ENCODE measurements around the gene LRRC43.

Gene LRRC43

DNA sequence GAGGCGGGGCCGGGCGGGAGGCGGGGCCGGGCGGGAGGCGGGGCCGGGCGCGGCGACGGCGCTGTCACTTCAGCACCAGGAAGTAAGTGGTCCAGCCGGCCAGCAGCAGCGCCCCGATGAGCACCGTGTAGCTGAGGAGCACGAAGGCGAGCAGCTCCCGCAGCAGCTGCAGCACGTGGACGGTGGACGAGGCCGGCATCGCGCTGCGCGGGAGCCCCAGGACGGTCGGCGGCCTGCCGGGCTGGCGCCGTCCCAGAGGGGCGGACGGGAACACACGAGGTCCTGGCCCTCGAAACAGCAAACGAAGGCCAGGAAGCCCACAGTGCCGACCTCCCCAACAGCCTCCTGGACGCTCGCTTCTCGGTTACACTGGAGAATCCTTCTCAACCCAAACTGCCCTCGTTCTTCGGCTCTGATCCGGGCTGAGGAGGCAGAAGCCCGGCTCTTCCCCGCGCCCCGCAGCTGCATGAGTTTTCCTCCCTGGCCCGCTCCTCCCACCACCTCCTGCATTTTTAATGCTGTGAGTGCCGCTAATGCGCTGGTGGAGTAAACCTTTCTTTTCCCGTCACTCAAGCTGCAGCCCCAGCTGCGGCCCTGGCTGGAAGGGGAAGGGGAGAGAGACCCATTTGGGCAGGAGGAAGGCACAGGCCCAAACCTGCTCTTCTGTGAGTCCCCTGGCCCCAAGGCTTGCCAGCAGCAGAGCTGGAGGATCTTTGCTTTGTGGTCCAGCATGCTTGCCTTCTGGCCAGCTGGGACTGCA, 43.6 kb downstream of the LRRC43 start:
- DNase-seq = no peak

DNA sequence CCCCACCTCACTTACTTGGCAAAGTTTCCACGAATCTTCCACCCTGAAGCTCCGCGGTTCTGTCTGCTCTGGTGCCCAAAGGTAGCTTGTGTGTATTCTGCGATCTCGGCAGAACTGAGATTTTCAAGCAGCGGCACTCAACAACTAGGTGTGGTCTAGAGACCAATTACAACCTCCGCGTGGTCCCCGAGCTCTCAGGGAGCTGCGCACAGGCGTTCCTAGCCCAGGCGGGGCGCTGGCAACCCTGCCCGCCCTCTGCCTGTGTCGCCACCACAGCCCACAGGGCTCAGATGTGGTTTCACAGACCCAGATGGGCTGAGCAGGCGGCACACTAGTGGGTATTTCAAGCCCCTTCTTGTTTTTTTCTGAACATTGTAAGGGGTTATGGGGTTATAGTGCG, 44.4 kb downstream of the LRRC43 start:
- DNase-seq = no peak

DNA sequence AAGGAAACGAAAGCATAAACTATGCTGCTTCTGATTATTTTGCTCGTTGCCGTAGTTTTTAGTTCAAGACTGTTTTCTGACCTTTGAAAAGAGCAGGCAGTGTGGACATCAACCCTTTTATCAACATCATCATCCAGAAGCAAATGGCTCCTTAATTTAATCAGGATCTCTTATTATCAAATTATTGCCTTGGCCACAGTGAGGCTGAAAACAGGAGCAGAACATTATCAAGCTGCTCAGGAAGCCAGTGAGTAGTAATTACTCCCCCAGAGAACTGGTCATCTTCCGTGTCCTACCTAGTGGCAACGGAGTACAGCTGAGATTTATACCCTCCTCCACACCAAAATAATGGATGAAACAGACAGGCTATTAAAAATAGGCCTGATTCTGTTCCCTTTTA, 45.2 kb downstream of the LRRC43 start:
- DNase-seq = no peak

DNA sequence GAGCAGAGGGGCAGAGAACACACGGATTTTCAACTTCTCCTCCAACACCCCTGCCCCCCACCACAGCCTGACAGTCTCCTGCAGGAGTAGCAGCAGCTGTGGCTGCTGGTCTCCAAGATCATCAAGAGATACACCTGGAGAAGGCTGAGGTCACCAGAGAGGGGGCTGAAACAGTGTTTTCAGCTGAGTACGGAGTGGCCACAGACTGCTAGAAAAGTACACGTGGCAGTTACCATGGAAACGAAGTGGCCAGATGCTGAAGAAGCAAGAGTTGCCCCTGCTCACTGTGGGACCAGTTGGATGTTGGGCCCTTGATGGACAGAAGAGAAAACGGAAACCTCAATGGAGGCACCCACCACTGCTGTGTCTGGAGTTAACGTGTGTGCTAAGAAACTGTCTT, 47.9 kb downstream of the LRRC43 start:
- DNase-seq = no peak

DNA sequence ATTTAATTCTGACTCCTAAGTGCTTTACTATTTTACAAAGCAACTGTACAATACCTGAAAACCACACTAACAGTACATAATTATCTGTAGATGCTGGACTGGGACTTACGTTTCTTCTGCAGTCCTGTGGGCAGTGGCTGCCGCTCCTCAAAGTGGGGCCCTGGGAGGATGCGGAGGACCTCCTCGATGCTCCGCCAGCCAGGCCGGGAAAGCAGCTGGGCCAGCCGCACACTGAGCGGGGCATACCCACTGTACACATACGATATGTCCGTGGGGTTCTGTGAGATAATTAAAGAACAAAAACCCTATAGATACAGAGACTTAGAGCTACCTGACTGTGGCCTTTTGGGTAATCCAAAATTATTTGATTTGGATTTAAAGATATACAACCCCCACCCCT, 49.8 kb downstream of the LRRC43 start:
- no peak for DNase-seq

DNA sequence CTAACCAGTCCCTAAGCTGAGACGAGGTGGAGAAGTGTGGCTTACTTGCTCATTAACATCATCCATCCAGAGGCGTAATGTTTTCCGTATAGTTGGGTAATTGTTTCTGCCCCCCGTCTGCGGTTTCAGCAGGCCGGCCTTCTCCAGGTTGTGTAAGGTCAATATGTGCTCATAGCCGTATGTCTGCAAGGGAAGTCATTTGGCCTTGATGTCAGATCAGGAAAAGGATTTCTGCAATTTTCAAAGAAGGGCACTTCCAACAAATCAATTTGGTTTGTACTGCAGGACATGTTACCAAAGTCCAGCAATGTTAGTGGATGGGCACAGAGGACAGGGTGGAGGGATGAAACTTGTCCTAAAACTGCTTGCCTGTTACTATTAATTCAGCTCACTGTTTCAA, 52.8 kb downstream of the LRRC43 start:
- no peak for DNase-seq

DNA sequence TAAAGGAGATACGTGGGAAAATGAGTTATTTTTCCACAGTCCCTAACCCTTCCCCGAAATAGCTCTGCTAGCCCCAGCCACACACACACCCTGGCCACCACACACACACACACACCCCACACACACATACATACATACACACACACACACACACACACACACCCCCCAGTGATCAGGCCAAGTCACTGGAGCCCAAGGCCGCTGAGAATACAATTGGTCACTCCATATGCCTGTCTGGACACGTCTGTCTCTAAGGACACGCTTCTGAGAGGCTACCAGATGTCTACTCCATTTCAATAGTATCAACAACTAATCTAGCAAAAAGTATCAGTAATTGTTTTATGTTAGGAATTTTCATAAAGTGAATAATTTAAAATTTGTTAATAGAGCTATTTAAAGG, 55.9 kb downstream of the LRRC43 start:
- DNase-seq = no peak

DNA sequence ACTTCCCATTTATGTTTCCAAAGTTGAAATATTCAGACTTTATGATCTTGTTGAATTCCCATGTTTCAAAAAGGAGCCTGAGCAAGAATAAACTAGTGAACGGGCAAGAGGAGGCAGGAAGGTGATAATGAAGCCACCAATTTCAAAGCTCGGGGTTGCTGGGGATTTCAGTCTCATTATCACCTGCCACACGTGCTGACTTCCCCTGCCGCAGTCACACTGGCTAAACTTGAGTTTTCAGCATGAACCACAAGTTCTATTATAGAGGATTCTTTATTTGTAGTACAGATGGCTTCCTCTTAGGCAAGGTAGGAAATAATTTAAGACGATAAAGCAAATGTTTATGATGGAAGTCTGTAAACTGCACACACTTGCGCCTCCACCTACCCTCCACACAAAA, 61.0 kb downstream of the LRRC43 start:
- DNase-seq = no peak

DNA sequence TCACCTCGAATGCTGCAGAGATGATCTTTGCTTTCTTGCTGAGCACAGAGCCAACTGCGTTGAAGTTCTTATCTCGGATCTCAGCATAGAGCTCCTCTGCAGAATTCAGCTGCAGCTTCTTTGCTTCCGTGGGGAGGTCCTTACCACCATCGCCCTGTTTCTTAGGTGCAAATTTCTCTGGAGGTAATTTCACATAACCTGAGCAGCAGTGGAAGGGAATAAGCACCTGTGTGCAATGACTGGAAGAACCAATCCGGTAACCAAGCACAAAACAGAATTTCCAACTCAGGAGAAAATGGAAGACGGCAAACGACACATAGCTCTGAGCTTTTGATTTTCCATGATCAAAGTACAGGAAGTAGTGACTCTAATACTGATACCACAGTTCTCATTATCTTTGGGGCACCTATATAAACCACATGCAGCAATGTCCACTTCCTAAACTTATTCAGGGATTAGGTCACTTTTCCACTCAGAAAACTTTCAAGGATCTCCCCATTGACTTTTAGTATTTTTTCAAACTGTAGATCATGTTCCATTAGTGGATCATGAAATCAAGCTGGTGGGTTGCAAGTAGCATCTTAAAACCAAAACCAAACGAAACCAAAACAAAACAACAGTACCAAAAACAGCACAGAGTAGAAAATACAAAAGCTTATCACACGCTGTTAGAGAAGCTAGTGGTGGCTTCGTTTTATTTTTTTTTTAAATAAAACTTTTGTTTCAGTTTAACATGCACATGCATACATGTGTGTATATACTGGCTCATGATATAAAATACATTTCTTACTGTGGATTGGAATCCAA, 61.8 kb downstream of the LRRC43 start:
- DNase-seq = no peak

DNA sequence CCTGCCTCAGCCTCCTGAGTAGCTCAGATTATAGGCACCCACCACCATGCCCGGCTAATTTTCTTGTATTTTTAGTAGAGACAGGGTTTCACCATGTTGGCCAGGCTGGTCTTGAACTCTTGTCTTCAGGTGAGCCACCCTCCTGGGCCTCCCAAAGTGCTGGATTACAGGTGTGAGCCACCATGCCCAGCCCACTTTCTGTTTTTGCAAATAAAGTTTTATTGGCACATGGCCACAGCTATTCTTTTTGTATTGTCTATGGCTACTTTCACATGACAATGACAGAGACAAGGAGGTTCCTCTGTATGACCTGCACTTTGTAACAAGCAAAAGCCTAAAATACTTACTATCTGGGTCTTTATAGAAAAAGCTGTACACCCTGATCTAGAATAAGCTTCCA, 62.6 kb downstream of the LRRC43 start:
- no peak for DNase-seq

DNA sequence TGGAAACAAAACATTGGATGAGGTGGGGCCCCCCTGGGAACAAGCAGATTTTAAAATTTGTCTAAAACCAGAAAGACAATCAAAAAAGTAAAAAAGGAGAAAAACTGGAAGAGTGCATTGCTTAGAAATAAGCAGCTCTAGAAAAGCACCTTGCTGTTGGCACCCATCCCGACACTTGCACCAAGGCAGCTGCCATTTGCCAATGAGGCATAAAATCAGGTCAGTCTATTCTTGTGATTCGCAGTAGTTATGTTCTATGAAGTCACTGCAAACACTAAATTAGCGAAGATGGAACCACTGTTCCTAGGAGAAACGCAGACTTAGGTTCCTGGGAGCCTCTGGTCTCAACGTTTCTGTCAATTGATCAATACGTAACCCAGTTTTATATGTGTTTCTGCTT, 67.1 kb downstream of the LRRC43 start:
- no peak for DNase-seq

DNA sequence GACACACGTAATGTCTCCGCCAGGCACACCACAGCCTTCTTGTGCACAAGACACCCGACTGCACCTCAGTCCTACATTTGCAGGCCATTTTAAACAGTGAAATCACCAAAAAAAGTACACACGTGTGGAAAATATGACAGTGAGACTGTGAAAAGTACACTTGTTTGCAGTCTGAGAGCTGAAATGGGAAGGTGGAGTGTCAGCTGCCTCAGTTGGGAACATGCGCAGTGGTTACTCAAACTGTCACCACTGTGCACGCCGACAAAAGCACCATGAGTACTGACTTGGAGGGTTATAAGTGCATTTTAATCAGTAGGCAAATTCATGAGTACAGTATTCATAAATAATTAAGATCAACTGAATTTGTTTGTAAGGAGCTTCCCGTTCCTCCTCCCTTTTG, 67.6 kb downstream of the LRRC43 start:
- DNase-seq = no peak

All from stimulated activated CD4-positive, alpha-beta T cell treated with anti-CD3 and anti-CD28 coated beads, Interleukin-1b, Interleukin-23, amount 100 ng/mL, for 48 hours (primary cell).